Measurements from ENCODE around the gene CYBC1.
"Not testable (repeated sequence)": the region's sequence is repeated elsewhere in the genome, so short reads cannot be mapped to it uniquely, and the experiment has no call there.

The CYBC1 gene

GRCh38 chr17:82463925-82464566 is 13.5 kb upstream of the CYBC1 start:
- H3K4me3 ChIP-seq (ENCODE audit: low read depth, low read length): no peak overlapping the region
- TF ChIP-seq, protein P1, sequence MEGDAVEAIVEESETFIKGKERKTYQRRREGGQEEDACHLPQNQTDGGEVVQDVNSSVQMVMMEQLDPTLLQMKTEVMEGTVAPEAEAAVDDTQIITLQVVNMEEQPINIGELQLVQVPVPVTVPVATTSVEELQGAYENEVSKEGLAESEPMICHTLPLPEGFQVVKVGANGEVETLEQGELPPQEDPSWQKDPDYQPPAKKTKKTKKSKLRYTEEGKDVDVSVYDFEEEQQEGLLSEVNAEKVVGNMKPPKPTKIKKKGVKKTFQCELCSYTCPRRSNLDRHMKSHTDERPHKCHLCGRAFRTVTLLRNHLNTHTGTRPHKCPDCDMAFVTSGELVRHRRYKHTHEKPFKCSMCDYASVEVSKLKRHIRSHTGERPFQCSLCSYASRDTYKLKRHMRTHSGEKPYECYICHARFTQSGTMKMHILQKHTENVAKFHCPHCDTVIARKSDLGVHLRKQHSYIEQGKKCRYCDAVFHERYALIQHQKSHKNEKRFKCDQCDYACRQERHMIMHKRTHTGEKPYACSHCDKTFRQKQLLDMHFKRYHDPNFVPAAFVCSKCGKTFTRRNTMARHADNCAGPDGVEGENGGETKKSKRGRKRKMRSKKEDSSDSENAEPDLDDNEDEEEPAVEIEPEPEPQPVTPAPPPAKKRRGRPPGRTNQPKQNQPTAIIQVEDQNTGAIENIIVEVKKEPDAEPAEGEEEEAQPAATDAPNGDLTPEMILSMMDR (IDR thresholded peaks at IDR 0.05; ENCODE audit: borderline replicate concordance, insufficient read depth, low read depth, low read length): no peak

DNA sequence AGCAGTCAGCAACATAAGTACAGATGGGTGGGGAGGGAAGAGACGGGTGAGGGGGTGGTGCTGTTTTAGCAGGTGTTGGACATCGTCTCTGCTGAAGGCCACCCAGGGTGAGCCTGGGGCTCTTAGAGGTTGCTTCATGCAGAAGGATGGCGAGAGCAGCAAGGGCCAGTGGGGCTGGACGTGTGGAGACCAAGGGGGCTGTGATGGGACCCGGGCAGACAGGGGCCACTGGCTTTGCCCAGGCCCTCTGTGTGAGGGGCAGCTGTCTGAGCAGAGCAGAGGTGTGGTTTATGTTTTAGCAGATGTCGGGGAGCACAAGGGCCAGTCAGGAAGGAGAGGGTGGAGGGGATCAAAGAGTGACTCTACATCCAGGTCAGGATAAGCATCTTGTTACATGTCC is 12.8 kb upstream of the CYBC1 start:
- TF ChIP-seq, protein P1 (IDR thresholded peaks at IDR 0.05; ENCODE audit: borderline replicate concordance, insufficient read depth, low read depth, low read length): no peak
- no peak overlapping the region for H3K4me3 ChIP-seq (ENCODE audit: low read depth, low read length)

DNA sequence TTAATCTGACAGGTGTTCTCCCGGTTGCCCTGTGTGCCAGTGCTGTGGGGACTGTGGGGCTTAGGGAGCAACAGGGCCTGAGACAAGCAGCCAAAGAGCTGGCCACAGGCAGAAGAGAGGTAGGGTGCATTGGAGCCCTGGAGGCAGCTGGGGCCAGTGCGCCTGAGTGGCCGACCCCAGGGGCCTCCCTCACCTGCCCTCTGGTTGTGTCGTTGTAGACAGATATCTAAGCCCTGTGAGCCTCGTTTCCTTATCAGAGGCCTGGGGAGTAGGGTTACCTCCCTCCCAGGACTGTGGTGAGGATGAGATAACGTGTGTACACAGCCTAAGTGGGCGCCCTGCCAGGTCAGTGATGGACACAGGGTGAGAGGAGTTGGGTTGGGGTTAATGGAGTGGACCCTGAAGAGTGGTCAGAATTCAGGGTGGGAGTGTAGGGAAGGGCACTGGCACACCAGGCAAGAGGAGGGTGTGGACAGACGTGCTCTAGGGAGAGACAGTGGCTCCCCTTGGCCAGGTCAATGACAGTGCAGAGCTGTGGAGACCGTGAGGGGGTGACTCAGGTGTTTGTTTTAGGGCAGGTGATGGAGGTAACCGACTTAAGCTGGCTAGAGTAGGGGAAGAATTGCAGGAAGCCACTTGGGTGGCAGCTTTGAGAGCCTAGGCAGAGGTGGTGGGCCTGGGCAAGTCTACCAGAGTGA is 11.4 kb upstream of the CYBC1 start:
- no peak overlapping the region for H3K4me3 ChIP-seq (ENCODE audit: low read depth, low read length)
- TF ChIP-seq, protein P1 (IDR thresholded peaks at IDR 0.05; ENCODE audit: borderline replicate concordance, insufficient read depth, low read depth, low read length): no peak

DNA sequence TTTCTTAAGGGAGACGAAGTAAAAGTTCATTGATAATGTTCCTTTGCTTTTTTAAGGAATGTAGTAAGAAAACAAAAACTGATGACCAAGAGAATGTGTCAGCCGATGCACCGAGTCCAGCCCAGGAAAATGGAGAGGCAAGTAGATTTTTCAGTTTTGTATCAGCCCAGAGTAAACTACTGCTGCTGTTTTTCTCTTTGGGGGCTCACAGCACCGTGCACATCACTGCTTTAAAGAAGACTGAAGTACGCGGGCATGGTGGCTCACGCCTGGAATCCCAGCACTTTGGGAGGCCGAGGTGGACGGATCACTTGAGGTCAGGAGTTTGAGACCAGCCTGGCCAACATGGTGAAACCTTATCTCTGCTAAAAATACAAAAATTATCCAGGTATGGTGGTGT is 9.4 kb upstream of the CYBC1 start:
- H3K4me3 ChIP-seq (ENCODE audit: low read depth, low read length): not testable (repeated sequence)

DNA sequence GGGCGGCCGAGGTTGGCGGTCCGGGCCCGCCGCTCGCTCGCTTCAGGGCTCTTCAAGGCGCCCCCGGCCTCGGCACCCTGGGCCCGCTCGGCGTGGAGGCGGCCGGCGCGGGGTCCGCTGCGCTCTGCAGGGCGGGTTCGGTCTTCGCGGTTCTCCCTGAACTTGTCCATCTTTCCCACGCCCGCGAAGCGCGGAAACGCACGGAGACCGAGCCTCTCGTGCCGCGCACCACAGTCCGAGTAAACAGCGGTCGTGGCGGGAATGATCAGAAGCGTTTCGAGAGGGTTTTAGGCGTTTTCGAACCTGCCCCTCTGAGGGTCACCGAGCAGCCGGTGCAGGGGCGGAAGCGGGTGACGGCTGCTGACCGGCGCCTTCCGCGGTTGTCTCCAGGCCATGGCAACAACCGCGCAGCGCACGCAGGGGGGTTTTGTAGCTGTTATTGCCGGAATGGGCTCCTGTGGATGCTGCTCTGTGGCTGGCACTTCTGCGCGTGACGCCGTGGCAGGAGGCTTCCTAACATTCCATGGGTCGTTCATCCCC is 8.4 kb upstream of the CYBC1 start:
- peak overlapping the region; percentile 99 for H3K4me3 ChIP-seq (ENCODE audit: low read depth, low read length)
- TF ChIP-seq, protein P1 (IDR thresholded peaks at IDR 0.05; ENCODE audit: borderline replicate concordance, insufficient read depth, low read depth, low read length): no peak

DNA sequence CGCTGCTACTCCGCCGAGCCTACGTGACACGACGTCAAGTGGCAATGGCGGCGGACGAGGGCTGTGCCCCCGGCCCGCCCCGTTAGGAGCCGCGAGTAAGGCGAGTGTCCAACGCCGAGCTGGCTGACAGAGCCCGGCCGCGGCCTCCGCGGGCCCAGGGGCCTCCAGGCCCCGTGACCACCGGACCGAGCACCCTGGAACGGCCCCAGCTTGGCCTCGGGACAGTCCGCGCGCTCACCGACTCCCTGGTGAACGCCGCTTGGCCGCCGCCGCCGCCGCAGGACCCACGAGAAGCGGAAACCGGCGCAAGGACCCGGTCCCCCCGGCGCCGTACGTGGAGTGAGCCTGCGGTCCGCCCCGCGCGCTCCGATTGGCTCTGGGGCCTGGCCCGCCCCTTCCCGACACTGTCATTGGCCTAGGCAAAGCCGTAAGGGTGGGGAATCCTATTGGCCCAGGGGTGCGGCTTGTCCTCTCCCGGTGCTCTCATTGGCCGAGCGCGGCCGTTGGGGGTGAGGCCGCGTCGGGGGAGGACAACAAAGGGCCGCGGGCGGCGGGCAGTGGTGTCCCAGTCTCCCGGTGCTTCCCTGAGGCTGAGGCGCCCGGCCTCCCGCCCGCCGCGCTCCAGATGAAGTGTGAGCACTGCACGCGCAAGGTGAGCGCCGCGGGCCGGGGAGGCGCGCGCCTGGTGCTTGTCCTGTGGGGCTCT is 7.8 kb upstream of the CYBC1 start, which contains the start of gene NARF:
NARF (plus strand) TSS at position 563 of the 706 bp plus-strand sequence; CDS start at position 626, 63 bp downstream.
- peak within 1 kb of the TSS; percentile 99 for H3K4me3 ChIP-seq (ENCODE audit: low read depth, low read length)
- TF ChIP-seq, protein P1 (IDR thresholded peaks at IDR 0.05; ENCODE audit: borderline replicate concordance, insufficient read depth, low read depth, low read length): no peak

- H3K4me3 ChIP-seq (ENCODE audit: low read depth, low read length): peak overlapping the region; percentile 99
- TF ChIP-seq, protein P1 (IDR thresholded peaks at IDR 0.05; ENCODE audit: borderline replicate concordance, insufficient read depth, low read depth, low read length): no peak
Observed at GRCh38 chr17:82457929-82458178, 7.3 kb upstream of the CYBC1 start.

All from GM12875 (cell line).